Renal cortical epithelial cell (primary cell): ENCODE measurements around the gene PPARA. TPM values are rescaled to one million over a fixed set of nuclear protein-coding genes. Genes with fewer than 3 reads are reported as not detected.
"Not testable (repeated sequence)": the region's sequence is repeated elsewhere in the genome, so short reads cannot be mapped to it uniquely, and the experiment has no call there.

Experiments used
- DNase-seq: peaks from one replicate; pipeline ENCODE4 v3.0.0-alpha.2; 2011; ENCODE audit warnings: low read depth
- total RNA-seq: library from RNA; depleted of rRNA; stranded (reverse); fragments of >200 nt; gene quantifications from 2 replicates; pipeline ENCODE4 v1.2.3, GENCODE V29; 2014

PPARA gene
- total RNA-seq, 1 donor from 2014 or later = 19.8 TPM

DNA sequence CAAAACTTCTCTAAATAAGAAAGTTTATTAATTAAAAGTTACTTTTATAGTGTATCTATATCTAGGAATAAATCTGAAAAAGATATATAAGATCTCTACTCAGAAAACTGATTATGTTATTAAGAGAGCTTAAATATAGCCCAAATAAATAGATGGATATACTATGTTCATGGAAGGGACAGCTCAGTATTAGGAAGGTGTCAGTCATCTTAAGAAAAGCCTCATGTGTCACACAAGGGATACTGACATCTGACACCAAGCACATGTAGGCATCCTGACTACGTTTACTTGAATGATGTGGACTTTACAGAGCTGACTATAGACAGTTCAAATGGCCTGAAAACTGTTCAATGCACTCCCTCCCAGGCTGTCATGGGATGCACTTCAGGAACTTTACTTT, 19.3 kb downstream of the PPARA start:
- DNase-seq = no peak

DNA sequence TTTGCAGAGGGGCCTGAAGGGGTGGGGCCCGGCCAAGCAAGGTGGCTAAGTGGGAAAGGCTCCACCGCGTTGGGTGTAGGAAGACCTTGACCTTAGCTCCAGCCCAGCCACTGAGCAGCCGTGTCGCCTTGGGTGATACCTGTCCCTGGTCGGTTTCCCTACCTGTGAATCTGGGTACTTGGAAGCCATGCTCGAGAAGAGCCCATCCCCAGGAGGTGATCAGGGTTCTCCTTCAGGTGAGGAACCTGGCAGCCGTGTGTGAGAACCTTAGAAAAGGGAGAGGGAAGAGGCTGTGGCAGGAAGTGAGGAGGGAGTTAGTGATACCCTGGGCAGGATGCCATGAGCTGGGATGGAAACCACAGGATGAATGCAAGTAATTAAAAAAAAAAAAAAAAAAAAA, 21.6 kb downstream of the PPARA start:
- peak; percentile 79 for DNase-seq

DNA sequence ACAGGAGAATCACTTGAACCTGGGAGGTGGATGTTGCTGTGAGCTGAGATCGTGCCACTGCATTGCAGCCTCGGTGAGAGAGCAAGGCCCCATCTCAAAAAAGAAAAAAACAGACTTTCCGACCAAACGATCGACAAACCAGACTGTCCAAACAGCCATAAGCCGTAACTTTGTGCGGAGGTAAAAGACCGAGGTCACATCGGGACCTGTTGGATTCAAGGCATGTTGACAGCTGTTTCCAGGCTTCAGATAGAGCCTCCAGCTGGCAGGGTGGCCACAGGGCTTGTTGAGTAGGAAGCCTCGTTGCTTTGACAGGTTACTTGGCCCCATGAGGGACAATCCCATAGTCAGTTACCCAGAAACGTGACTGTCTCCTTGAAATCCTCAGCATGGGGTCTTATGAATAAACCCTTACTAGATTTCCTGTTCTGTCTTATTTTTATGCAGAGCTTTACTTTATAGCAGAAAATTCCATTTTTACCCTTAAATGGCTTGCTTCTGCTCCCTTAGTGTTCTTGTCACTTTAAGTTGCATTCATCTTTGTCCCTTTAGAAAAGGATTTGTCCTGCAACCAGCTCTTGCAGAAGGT, 22.3 kb downstream of the PPARA start:
- DNase-seq = no peak

- no peak for DNase-seq
Observed at GRCh38 chr22:46173152-46173551, 22.8 kb downstream of the PPARA start.

GRCh38 chr22:46175631-46176030, 25.3 kb downstream of the PPARA start:
- no peak for DNase-seq

GRCh38 chr22:46176508-46177003, 26.2 kb downstream of the PPARA start:
- no peak for DNase-seq

- no peak for DNase-seq
Observed at GRCh38 chr22:46178755-46179505, 28.6 kb downstream of the PPARA start.

DNA sequence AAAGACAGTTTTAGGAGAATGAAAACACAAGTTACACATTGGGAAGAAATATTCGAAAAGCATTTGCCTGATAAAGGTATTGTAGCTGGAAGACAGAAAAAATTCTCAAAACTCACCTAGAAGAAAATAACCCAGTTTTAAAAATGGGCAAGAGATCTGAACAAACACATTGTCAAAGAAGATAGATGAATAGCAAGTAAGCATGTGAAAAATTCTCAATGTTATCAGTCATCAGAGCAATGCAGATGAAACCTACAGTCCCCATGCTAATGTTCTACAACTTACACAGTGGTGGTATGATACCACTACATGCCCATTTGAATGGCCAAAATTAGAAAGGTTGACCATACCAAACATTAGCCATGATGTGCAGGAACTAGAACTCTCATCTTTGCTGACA, 29.4 kb downstream of the PPARA start:
- no peak for DNase-seq

GRCh38 chr22:46180370-46181137, 30.2 kb downstream of the PPARA start:
- DNase-seq = no peak

DNA sequence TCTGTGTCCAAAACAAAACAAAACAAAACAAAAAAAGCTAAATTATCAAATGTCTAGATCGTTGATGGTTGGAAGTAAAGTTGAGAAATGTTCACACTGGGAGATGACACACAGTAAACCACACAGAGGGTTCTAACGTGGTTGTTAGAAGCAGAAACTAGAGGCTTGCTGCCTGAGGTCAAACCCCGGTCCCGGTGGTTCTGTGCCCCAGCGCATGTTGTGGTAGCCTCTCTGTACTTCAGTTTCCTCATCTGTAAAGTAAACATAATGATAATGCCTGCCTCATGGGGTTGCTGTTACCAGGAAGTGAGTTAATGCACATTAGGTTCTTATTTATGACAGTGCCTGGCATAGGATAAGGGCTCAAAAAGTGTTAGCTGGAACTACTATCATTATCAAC, 33.4 kb downstream of the PPARA start:
- no peak for DNase-seq

DNA sequence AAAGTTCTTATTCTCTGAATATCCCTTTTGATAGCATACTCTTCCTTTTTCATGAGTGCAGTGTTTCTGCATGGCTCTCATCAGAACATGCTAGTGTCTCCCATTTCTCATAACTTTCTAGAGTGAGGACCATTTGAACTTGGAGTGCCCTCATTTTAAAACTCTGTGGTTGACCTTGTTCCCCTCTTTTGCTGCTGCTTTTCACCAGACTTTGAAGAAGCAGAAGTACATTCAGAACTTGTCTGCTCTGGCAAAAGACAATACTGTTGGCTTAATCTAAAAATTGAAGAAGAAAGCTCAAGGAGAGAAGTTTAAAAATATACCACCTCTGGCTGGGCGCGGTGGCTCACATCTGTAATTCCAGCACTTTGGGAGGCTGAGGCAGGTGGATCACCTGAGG, 35.0 kb downstream of the PPARA start:
- DNase-seq = no peak

- peak; percentile 92 for DNase-seq
Observed at GRCh38 chr22:46187862-46188261, 37.5 kb downstream of the PPARA start.

GRCh38 chr22:46192210-46192993, 42.1 kb downstream of the PPARA start:
- DNase-seq = no peak

- DNase-seq = peak; percentile 30
Observed at GRCh38 chr22:46193898-46194310, 43.6 kb downstream of the PPARA start.

- DNase-seq = no peak
Observed at GRCh38 chr22:46195487-46196165, 45.3 kb downstream of the PPARA start.

DNA sequence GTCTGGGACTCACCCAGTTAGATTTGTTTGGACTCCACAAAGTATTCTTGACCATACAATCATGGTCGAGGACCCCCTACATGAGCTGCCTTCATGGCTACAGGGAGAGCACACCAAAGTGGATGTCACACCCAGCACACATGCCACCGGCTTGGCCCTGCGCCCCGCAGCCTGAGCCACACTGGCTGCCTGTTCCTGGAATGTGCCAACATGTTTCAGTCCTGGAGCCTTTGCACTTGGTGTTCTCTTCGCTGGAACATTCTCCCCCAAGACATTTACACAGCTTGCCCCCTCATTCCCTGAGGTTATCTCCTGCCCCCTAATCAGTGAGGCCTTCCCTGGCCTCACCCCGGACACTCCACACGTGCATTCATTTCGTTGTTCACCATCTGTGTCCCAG, 46.0 kb downstream of the PPARA start:
- no peak for DNase-seq

- DNase-seq = no peak
Observed at GRCh38 chr22:46198274-46198673, 47.9 kb downstream of the PPARA start.

DNA sequence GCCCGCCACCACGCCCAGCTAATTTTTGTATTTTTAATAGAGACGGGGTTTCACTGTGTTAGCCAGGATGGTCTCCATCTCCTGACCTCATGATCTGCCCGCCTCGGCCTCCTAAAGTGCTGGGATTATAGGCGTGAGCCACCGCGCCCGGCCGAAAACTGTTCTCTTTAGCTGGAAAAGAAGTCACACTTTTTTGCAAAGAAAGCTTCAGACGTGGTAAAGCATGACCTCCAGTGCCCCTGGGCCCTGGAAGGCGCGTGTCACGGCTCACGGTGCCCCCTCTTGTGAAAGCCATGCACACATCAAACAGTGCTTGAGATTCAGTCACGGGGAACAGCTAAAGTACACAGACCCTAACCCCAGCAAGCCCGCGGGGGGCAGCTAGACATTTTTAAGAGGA, 48.5 kb downstream of the PPARA start:
- DNase-seq = not testable (repeated sequence)

DNA sequence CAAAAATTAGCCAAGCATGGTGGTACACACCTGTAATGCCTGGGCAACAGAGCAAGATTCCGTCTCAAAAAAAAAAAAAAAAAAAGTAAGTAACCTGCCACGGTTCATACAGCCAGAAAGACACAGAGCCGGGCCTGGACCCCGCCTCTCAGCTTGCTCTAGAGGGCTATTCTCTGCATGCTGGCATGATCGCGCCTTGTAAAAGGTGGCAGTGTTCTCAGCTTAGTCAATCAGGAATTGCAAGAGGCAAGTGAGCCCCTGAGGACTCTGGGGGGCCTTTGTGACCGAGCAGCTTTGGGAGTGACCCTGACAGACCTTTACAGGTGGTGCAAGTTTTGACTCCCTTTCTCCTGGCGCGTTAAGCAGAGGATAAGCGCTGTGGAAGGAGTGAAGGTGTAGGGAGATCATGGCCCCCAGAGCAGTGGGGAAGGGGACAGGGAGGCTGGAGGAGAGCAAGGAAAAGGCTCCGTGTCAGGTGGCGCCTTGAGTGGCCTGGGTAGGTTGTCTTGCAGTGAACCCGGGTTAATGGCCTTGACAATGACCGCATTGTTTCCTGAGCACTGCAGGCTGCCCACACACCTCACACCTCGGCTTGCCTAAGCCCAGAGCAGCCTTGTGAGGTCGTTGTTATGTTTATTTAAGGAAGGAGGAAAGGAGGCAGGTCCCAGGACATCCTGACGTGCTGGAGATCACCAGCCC, 50.9 kb downstream of the PPARA start:
- peak; percentile 31 for DNase-seq

- DNase-seq = no peak
Observed at GRCh38 chr22:46202897-46203600, 52.7 kb downstream of the PPARA start.
